Astrocyte (in vitro differentiated cells and primary cell): ENCODE results near the gene NEK9. TPM values are rescaled to one million over a fixed set of nuclear protein-coding genes. Genes with fewer than 3 reads are reported as not detected.

Experiments
- DNase-seq: peaks from one replicate; pipeline ENCODE4 v3.0.0-alpha.2; 2010; ENCODE audit warnings: low read depth
- FAIRE-seq: peaks from 2 replicates; lab custom pipeline; 2011; peaks lifted over from hg19 to GRCh38; lab: Jason Lieb, UNC
- H2AFZ ChIP-seq: 2 replicates; pipeline ENCODE4 v1.6.0; 2012; ENCODE audit warnings: low read depth, low read length, inconsistent platforms
- H3K27ac ChIP-seq: 2 replicates; pipeline ENCODE4 v1.5.1; 2011; ENCODE audit warnings: low read depth, low read length, inconsistent platforms
- H3K27me3 ChIP-seq: 2 replicates; pipeline ENCODE4 v1.6.0; 2011; ENCODE audit warnings: low read length, inconsistent platforms; ENCODE audit not compliant: insufficient read depth
- H3K36me3 ChIP-seq: 2 replicates; pipeline ENCODE4 v1.5.1; 2011; ENCODE audit warnings: low read length, inconsistent platforms; ENCODE audit not compliant: insufficient read depth
- H3K4me1 ChIP-seq: 2 replicates; pipeline ENCODE4 v1.5.1; 2011; ENCODE audit warnings: low read length, inconsistent platforms; ENCODE audit not compliant: insufficient read depth
- H3K4me2 ChIP-seq: 2 replicates; pipeline ENCODE4 v1.6.0; 2012; ENCODE audit warnings: low read length, inconsistent platforms
- H3K4me3 ChIP-seq: 2 replicates; pipeline ENCODE4 v1.5.1; 2011; ENCODE audit warnings: low read depth, mild to moderate bottlenecking, low read length, inconsistent platforms; ENCODE audit not compliant: insufficient read depth
- H3K79me2 ChIP-seq: 2 replicates; pipeline ENCODE4 v1.6.0; 2012; ENCODE audit warnings: mild to moderate bottlenecking, low read length, inconsistent platforms; ENCODE audit not compliant: insufficient read depth
- H3K9ac ChIP-seq: 2 replicates; pipeline ENCODE4 v1.6.0; 2012; ENCODE audit warnings: mild to moderate bottlenecking, low read length, inconsistent platforms
- H3K9me3 ChIP-seq: 2 replicates; pipeline ENCODE4 v1.5.1; 2012; ENCODE audit warnings: low read depth, mild to moderate bottlenecking, low read length, inconsistent platforms; ENCODE audit not compliant: insufficient read depth
- H4K20me1 ChIP-seq: 2 replicates; pipeline ENCODE4 v1.6.0; 2012; ENCODE audit warnings: low read length, inconsistent platforms; ENCODE audit not compliant: insufficient read depth
- H3K27ac Mint-ChIP-seq: one replicate; pipeline ENCODE4 v1.8.0; 2021; ENCODE audit warnings: mild to moderate bottlenecking, mixed read lengths; ENCODE audit not compliant: unreplicated experiment
- H3K27me3 Mint-ChIP-seq: one replicate; pipeline ENCODE4 v1.8.0; 2021; ENCODE audit warnings: low read depth, mixed read lengths; ENCODE audit not compliant: unreplicated experiment
- H3K36me3 Mint-ChIP-seq: one replicate; pipeline ENCODE4 v1.8.0; 2021; ENCODE audit warnings: low read depth, mixed read lengths; ENCODE audit not compliant: unreplicated experiment
- H3K4me1 Mint-ChIP-seq: one replicate; pipeline ENCODE4 v1.8.0; 2021; ENCODE audit warnings: low read depth, mixed read lengths; ENCODE audit not compliant: unreplicated experiment
- H3K4me3 Mint-ChIP-seq: one replicate; pipeline ENCODE4 v1.8.0; 2021; ENCODE audit warnings: mild to moderate bottlenecking, moderate library complexity, mixed read lengths; ENCODE audit not compliant: unreplicated experiment
- H3K9me3 Mint-ChIP-seq: one replicate; pipeline ENCODE4 v1.8.0; 2021; ENCODE audit warnings: mild to moderate bottlenecking, mixed read lengths; ENCODE audit not compliant: unreplicated experiment
- EZH2 ChIP-seq: IDR thresholded peaks from 2 replicates; pipeline ENCODE4 v1.6.1; 2012; ENCODE audit warnings: mild to moderate bottlenecking, low read length, inconsistent platforms; ENCODE audit not compliant: insufficient read depth
- total RNA-seq: library from RNA; stranded (reverse); gene quantifications from 2 replicates; pipeline ENCODE4 v1.2.1, GENCODE V29; 2021
- TF ChIP-seq, protein P1 (sequence below): IDR thresholded peaks from 2 replicates; pipeline ENCODE4 v1.5.1; 2011; ENCODE audit warnings: low read depth, mild to moderate bottlenecking, inconsistent platforms, low read length, moderate library complexity; ENCODE audit not compliant: insufficient read depth

The NEK9 gene
- total RNA-seq, 1 donor from 2014 or later: 45.2 TPM

- Histone ChIP-seq H3K9me3 (no peaks in the 10 kb centered on the region), H3K4me3 (no peak overlapping the region), H3K27ac (no peak overlapping the region), H3K4me2 (no peak overlapping the region), H3K27me3 (no peaks in the 10 kb centered on the region), H3K9ac (no peak overlapping the region), H4K20me1 (no peaks in the 10 kb centered on the region), H3K4me1 (no peaks in the 10 kb centered on the region), H3K36me3 (peaks cover 42% of the 10 kb centered on the region), H3K79me2 (no peaks in the 10 kb centered on the region), H2AFZ (no peak overlapping the region)
- Mint-ChIP-seq H3K4me3 (no peak overlapping the region), H3K9me3 (no peaks in the 10 kb centered on the region), H3K27me3 (no peaks in the 10 kb centered on the region), H3K27ac (no peak overlapping the region), H3K4me1 (peaks cover 2% of the 10 kb centered on the region), H3K36me3 (peaks cover 13% of the 10 kb centered on the region)
- FAIRE-seq: no peak
- no peak for DNase-seq
- no peak for TF ChIP-seq EZH2
- TF ChIP-seq, protein P1, sequence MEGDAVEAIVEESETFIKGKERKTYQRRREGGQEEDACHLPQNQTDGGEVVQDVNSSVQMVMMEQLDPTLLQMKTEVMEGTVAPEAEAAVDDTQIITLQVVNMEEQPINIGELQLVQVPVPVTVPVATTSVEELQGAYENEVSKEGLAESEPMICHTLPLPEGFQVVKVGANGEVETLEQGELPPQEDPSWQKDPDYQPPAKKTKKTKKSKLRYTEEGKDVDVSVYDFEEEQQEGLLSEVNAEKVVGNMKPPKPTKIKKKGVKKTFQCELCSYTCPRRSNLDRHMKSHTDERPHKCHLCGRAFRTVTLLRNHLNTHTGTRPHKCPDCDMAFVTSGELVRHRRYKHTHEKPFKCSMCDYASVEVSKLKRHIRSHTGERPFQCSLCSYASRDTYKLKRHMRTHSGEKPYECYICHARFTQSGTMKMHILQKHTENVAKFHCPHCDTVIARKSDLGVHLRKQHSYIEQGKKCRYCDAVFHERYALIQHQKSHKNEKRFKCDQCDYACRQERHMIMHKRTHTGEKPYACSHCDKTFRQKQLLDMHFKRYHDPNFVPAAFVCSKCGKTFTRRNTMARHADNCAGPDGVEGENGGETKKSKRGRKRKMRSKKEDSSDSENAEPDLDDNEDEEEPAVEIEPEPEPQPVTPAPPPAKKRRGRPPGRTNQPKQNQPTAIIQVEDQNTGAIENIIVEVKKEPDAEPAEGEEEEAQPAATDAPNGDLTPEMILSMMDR: no peak
Observed at GRCh38 chr14:75113932-75114539, 12.8 kb downstream of the NEK9 start.

GRCh38 chr14:75109877-75110276, 17.0 kb downstream of the NEK9 start:
- H3K9me3 ChIP-seq: no peaks in the 10 kb centered on the region
- FAIRE-seq (no peak), DNase-seq (no peak)
- Mint-ChIP-seq H3K4me1 (no peaks in the 10 kb centered on the region), H3K36me3 (peaks cover 22% of the 10 kb centered on the region), H3K27me3 (no peaks in the 10 kb centered on the region), H3K9me3 (no peaks in the 10 kb centered on the region), H3K27ac (no peak overlapping the region), H3K4me3 (no peak overlapping the region)
- no peak overlapping the region for H3K4me3 ChIP-seq
- TF ChIP-seq EZH2: no peak
- TF ChIP-seq, protein P1: no peak
- H3K79me2 ChIP-seq: no peaks in the 10 kb centered on the region
- no peaks in the 10 kb centered on the region for H3K27me3 ChIP-seq
- H3K36me3 ChIP-seq: peaks cover 56% of the 10 kb centered on the region
- no peak overlapping the region for H3K9ac ChIP-seq
- no peak overlapping the region for H3K27ac ChIP-seq
- no peaks in the 10 kb centered on the region for H3K4me1 ChIP-seq
- no peak overlapping the region for H3K4me2 ChIP-seq
- H4K20me1 ChIP-seq: no peaks in the 10 kb centered on the region
- no peak overlapping the region for H2AFZ ChIP-seq

DNA sequence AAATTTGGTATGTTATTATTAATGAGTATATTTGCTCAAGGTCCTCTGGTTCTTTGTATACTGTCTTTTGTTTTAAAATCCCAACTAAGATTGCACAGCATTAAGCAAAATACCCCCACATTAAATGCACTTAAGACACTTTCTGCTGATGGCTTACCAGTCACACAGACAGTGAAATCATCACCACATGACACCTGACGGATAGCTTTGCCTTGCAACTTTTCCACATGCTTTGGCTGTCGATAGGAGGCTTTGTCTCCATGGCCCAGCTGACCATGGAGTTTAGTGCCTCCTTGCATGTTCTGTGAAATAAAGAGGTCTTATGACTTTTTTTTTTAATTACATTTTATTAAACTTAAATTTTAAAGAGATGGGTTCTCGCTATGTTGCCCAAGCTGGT, 19.7 kb downstream of the NEK9 start:
- H3K4me1 Mint-ChIP-seq: no peaks in the 10 kb centered on the region

More for the DNA sequence above, 19.7 kb downstream of the NEK9 start:
- no peak overlapping the region for H3K27ac Mint-ChIP-seq
- Histone ChIP-seq H3K9me3 (no peaks in the 10 kb centered on the region), H3K79me2 (no peaks in the 10 kb centered on the region), H3K4me3 (no peak overlapping the region), H3K27ac (no peak overlapping the region), H3K36me3 (peaks cover 41% of the 10 kb centered on the region), H3K4me1 (no peaks in the 10 kb centered on the region), H4K20me1 (no peaks in the 10 kb centered on the region), H3K9ac (no peak overlapping the region), H2AFZ (no peak overlapping the region), H3K27me3 (no peaks in the 10 kb centered on the region), H3K4me2 (no peak overlapping the region)
- no peak overlapping the region for H3K4me3 Mint-ChIP-seq
- DNase-seq (no peak), FAIRE-seq (no peak)
- H3K27me3 Mint-ChIP-seq: no peaks in the 10 kb centered on the region
- TF ChIP-seq EZH2: no peak
- TF ChIP-seq, protein P1: no peak
- peaks cover 25% of the 10 kb centered on the region for H3K36me3 Mint-ChIP-seq
- no peaks in the 10 kb centered on the region for H3K9me3 Mint-ChIP-seq
